Ishikawa (cell line): Measurements from ENCODE around the gene GNG4.

Experiments
- CEBPB ChIP-seq: IDR thresholded peaks from 2 replicates; pipeline ENCODE4 v1.6.1; 2012
- CREB1 ChIP-seq: IDR thresholded peaks from 2 replicates; pipeline ENCODE4 v1.6.1; 2012; ENCODE audit warnings: low read depth
- EGR1 ChIP-seq: IDR thresholded peaks from 2 replicates; pipeline ENCODE4 v1.6.1; 2012
- EP300 ChIP-seq: IDR thresholded peaks from 2 replicates; pipeline ENCODE4 v1.6.1; 2012; ENCODE audit warnings: borderline replicate concordance
- FOXM1 ChIP-seq: IDR thresholded peaks from 2 replicates; pipeline ENCODE4 v1.6.1; 2012; ENCODE audit warnings: low read depth, borderline replicate concordance
- NFIC ChIP-seq: IDR thresholded peaks from 2 replicates; pipeline ENCODE4 v1.6.1; 2012
- RAD21 ChIP-seq: IDR thresholded peaks from 2 replicates; pipeline ENCODE4 v1.6.1; 2012; ENCODE audit warnings: low read depth
- TAF1 ChIP-seq: IDR thresholded peaks from 2 replicates; pipeline ENCODE4 v1.6.1; 2012; ENCODE audit warnings: low read depth, mild to moderate bottlenecking
- TCF12 ChIP-seq: IDR thresholded peaks from 2 replicates; pipeline ENCODE4 v1.6.1; 2012; ENCODE audit warnings: low read depth
- TEAD4 ChIP-seq: IDR thresholded peaks from 2 replicates; pipeline ENCODE4 v1.6.1; 2012
- USF1 ChIP-seq: IDR thresholded peaks from 2 replicates; pipeline ENCODE4 v1.6.1; 2012
- YY1 ChIP-seq: IDR thresholded peaks from 2 replicates; pipeline ENCODE4 v1.6.1; 2012; ENCODE audit warnings: low read depth
- ZBTB7A ChIP-seq: IDR thresholded peaks from 2 replicates; pipeline ENCODE4 v1.6.1; 2012; ENCODE audit warnings: low read depth
- TF ChIP-seq, protein P1 (sequence below): IDR thresholded peaks from 2 replicates; pipeline ENCODE4 v1.6.1; 2012
- TF ChIP-seq, protein P2 (sequence below): IDR thresholded peaks from 2 replicates; pipeline ENCODE4 v1.6.1; 2012; ENCODE audit warnings: low read depth, mild to moderate bottlenecking

Gene GNG4

DNA sequence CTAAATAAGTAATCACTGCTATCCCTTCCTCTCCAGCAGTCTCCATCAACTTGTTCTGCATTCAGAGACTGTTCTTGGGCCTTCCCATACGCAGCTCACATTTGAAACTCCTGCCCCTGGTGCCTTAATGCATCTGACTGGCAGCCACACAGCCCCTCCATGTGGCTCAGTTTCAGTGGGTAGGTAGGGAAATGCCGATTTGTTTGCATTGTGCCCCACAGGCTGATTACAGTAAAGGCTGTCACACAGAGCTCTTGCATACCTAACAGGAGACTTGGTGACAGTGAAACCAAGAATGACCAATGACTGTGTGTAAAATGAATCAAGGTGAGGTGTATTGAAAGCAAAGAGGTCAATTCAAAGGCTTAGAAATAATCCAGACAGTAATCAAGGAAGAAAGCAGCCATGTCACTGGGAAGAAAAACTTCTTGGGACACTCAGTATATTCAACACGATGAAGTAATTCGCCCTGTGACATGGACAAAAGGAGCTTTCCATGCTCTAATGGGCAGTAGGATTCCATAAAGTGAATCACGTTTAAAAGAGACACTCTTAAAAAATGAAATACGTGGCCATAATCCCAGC is 132.6 kb downstream of the GNG4 start:
- TF ChIP-seq USF1 (no peak), TAF1 (no peak), CREB1 (no peak), FOXM1 (no peak), TCF12 (no peak), EP300 (no peak), ZBTB7A (no peak), CEBPB (no peak), NFIC (no peak), YY1 (no peak), RAD21 (no peak), TEAD4 (no peak), EGR1 (no peak)
- TF ChIP-seq, protein P1, sequence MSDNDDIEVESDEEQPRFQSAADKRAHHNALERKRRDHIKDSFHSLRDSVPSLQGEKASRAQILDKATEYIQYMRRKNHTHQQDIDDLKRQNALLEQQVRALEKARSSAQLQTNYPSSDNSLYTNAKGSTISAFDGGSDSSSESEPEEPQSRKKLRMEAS = no peak
- TF ChIP-seq, protein P2, sequence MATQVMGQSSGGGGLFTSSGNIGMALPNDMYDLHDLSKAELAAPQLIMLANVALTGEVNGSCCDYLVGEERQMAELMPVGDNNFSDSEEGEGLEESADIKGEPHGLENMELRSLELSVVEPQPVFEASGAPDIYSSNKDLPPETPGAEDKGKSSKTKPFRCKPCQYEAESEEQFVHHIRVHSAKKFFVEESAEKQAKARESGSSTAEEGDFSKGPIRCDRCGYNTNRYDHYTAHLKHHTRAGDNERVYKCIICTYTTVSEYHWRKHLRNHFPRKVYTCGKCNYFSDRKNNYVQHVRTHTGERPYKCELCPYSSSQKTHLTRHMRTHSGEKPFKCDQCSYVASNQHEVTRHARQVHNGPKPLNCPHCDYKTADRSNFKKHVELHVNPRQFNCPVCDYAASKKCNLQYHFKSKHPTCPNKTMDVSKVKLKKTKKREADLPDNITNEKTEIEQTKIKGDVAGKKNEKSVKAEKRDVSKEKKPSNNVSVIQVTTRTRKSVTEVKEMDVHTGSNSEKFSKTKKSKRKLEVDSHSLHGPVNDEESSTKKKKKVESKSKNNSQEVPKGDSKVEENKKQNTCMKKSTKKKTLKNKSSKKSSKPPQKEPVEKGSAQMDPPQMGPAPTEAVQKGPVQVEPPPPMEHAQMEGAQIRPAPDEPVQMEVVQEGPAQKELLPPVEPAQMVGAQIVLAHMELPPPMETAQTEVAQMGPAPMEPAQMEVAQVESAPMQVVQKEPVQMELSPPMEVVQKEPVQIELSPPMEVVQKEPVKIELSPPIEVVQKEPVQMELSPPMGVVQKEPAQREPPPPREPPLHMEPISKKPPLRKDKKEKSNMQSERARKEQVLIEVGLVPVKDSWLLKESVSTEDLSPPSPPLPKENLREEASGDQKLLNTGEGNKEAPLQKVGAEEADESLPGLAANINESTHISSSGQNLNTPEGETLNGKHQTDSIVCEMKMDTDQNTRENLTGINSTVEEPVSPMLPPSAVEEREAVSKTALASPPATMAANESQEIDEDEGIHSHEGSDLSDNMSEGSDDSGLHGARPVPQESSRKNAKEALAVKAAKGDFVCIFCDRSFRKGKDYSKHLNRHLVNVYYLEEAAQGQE = no peak

- TF ChIP-seq USF1 (no peak), TCF12 (no peak), YY1 (no peak), ZBTB7A (no peak), EGR1 (no peak), CEBPB (no peak), TEAD4 (no peak), NFIC (no peak), TAF1 (no peak), EP300 (no peak), FOXM1 (no peak), RAD21 (no peak), CREB1 (no peak)
- TF ChIP-seq, protein P2 = no peak
- TF ChIP-seq, protein P1 = no peak
These were observed 133.6 kb downstream of the GNG4 start for GRCh38 chr1:235515844-235516512.

DNA sequence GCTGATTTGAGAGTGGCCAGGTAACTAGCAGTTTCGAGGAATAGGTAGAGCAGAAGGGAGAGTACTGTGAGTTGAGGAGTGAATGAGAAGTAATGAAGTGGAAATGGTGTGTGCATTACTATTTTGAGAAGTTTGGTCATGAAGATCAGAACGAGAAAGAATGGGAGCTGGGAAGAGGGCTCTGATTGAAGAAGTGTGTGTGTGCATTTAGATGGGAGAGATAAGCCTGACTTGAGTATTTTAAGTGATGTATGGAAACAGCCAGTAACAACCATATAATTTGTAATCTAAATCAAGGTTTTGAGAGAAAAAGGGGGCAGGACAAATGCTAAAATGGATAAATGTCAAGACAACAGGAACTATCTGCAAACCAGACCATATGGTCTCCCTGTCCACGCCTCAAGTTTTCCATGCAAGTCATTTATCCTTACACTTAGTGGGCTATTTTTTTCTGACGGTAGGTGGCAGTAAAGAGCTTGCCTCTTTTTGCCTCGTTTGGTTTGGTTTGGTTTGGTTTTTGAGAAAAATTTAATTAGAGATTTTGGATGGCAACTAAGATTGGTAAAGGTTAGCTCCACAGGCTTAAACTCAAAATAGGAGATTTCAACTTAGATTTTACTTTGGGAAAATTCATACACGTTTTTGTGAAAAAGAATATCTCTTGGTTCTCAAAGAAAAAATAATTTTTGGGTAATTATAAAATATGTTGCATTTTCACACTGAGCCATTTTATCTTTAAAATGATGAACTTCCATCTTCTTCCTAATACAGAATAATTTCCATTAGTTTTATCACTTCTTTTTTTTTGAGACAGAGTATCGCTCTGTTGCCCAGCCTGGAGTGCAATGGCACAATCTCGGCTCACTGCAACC is 135.9 kb downstream of the GNG4 start:
- TF ChIP-seq EGR1 (no peak), TEAD4 (no peak), CREB1 (no peak), USF1 (no peak), RAD21 (peak; percentile 87)

DNA sequence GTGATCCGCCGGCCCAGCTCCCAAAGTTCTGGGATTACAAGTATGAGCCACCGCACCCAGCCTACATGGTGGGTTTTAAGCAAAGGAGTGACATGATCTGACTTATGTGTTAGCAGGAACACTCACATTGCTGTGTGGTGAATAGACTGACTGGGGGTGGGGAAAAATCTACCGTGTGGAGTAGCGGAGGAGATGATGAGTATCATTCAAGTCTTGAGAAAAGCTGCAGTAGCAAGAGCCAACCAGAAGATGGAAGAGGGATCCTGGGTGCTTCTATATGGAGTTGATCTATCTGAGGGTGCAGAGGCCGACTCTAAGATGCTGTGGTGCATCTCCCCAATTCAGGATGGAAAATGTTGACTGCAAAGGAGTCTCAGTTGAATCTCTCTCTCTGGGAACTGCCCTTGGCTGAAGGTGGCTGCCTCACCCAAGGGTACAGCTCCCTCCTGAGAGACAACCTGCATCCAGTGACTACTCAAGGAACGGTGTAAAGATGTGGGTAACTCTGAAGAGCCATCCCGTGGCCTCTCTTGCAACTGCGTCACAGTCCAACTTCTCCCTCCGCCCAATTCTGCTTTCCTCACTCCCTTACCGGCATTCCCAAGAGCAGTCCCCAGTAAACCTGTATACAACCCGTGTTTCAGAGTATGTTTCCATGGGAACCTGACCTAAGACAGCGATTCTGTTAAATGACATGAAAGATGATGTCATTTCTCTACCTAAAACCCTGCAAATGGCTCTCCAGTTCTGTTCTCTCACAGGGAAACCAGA is 137.9 kb downstream of the GNG4 start:
- no peak for TF ChIP-seq CEBPB
- TF ChIP-seq TAF1 = no peak
- peak; percentile 4; the same call in 1 of the 2 replicates for TF ChIP-seq RAD21
- TF ChIP-seq EGR1 = no peak
